Measurements from ENCODE around the gene CLK1. TPM values are rescaled to one million over a fixed set of nuclear protein-coding genes. Genes with fewer than 3 reads are reported as not detected.

Gene CLK1
- total and polyA plus RNA-seq, 9 of the 15 experiments (the other 6 are each of a cell fraction or from before 2014, with no cell fraction given) = 29.3 to 99.2 (median 47.0) TPM

DNA sequence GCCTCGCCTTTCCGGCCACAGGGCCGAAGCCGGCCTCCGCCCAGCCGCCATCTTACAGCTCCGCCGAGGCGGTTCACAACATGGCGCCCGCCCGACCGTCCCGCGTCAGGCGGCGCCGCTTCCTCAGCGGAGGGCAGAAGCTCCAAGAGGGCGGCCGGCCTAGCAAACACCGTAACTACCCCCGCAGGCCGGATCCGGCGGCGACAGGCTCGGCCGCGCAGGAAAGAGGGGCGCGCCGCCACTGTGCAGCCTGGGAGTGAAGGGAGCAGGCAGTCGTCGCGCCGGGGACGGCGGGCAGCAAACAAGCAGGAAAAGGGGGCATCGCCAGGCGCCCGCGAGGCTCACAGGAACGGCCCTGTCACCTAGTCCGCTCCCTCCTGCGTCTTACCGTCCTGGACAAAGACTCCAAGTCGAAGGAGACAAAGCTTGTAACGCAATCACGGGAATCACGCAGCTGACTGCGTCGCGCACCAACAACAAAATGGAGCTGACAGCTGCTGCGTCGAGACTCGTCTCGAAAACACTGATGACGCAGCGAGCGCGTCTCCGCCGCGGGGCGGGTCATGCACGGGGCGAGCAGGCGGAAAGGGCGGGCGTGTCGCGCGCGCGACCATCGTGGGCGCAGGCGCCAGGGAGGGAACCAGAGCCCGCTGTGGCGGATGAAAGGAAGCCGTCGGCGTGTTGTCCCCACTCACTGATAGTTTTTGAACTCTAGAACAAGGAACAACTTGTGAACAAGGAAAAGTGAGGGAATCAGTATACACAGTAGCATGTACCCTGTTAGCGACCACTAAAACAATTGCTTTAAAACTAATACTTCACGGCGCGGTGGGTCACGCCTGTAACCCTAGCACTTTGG, at the start of gene CLK1 (continued):
- TF ChIP-seq FOXA3 (CRISPR knock-in tag; conservative IDR thresholded peaks at IDR 0.05 in 1 of 2, IDR thresholded peaks at IDR 0.05 in 1 of 2) (no peak; a peak in 1 of 4 replicates), KDM1A (IDR thresholded peaks at IDR 0.05) (no peak), PTRF (tag; IDR thresholded peaks at IDR 0.05) (no peak), RAD51 (IDR thresholded peaks at IDR 0.05; ENCODE audit: borderline replicate concordance, low read depth) (no peak), ZBTB7A (IDR thresholded peaks at IDR 0.05; ENCODE audit: borderline replicate concordance, control insufficient read depth, low read depth, low read length) (no peak; the same call in 1 of the 2 replicates), TAL1 (IDR thresholded peaks at IDR 0.05) (no peak), SRSF9 (IDR thresholded peaks at IDR 0.05; ENCODE audit: borderline replicate concordance, low read depth, low read length) (no peak), NBN (IDR thresholded peaks at IDR 0.05; ENCODE audit: low read depth) (no peak), SP2 (IDR thresholded peaks at IDR 0.05; ENCODE audit: extremely low read depth, low read depth, low read length, poor library complexity, severe bottlenecking) (no peak), ZNF384 (IDR thresholded peaks at IDR 0.05; ENCODE audit: low read depth, low read length) (no peak), MEF2D (tag; conservative IDR thresholded peaks at IDR 0.05; ENCODE audit: low read depth) (no peak), MYNN (IDR thresholded peaks at IDR 0.05) (peak; percentile 25; the same call in 1 of the 2 replicates), MYNN (CRISPR knock-in tag; IDR thresholded peaks at IDR 0.05) (no peak), ZNF586 (CRISPR knock-in tag; conservative IDR thresholded peaks at IDR 0.05) (no peak), MAZ (CRISPR knock-in tag; conservative IDR thresholded peaks at IDR 0.05 in 1 of 2, IDR thresholded peaks at IDR 0.05 in 1 of 2) (peak; percentile 70 to 82), TGIF2 (CRISPR knock-in tag; IDR thresholded peaks at IDR 0.05) (peak; percentile 90; the same call in 1 of the 2 replicates), ADNP (tag; IDR thresholded peaks at IDR 0.05) (no peak), ZC3H11A (IDR thresholded peaks at IDR 0.05; ENCODE audit: low read depth, low read length) (peak; percentile 97), SNRNP70 (optimal IDR thresholded peaks at IDR 0.05; ENCODE audit: low read depth, low read length) (no peak)
- TF ChIP-seq, protein P1, sequence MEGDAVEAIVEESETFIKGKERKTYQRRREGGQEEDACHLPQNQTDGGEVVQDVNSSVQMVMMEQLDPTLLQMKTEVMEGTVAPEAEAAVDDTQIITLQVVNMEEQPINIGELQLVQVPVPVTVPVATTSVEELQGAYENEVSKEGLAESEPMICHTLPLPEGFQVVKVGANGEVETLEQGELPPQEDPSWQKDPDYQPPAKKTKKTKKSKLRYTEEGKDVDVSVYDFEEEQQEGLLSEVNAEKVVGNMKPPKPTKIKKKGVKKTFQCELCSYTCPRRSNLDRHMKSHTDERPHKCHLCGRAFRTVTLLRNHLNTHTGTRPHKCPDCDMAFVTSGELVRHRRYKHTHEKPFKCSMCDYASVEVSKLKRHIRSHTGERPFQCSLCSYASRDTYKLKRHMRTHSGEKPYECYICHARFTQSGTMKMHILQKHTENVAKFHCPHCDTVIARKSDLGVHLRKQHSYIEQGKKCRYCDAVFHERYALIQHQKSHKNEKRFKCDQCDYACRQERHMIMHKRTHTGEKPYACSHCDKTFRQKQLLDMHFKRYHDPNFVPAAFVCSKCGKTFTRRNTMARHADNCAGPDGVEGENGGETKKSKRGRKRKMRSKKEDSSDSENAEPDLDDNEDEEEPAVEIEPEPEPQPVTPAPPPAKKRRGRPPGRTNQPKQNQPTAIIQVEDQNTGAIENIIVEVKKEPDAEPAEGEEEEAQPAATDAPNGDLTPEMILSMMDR (IDR thresholded peaks at IDR 0.05 in 2 of 3, conservative IDR thresholded peaks at IDR 0.05 in 1 of 3; ENCODE audit: insufficient read depth in 2 of 3, low read depth in 1 of 3, low read length in 3 of 3) = no peak

Data from K562 (cell line).